ENCODE data around the gene MARCKS.

The MARCKS gene, protein sequence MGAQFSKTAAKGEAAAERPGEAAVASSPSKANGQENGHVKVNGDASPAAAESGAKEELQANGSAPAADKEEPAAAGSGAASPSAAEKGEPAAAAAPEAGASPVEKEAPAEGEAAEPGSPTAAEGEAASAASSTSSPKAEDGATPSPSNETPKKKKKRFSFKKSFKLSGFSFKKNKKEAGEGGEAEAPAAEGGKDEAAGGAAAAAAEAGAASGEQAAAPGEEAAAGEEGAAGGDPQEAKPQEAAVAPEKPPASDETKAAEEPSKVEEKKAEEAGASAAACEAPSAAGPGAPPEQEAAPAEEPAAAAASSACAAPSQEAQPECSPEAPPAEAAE

GRCh38 chr6:113856625-113857555 is at the start of gene MARCKS:
TSS of gene MARCKS (plus strand) at chr6:113857345. CDS start at chr6:113857746, 401 bp downstream.
- DNase-seq = peak; percentile 24 to 83

DNA sequence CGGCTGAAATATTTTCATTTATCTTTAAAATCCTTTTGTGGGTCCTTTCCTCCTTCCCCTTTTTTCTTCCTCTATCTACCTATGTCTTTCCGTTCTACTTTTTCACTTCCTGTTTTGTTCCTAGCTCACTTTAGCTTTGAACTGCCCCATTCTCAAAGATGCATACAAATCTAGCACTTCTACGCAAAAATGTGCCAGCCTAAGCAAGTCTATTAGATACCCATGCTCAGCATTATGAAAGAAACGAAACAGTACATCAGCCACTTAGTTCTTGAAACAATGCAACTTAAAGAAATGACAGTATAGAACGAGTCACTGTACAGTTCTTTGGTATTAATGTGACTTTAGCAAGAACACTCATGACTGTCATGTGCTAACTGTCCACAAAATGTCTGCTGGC is 47.3 kb upstream of the MARCKS start:
- no peak for DNase-seq

DNA sequence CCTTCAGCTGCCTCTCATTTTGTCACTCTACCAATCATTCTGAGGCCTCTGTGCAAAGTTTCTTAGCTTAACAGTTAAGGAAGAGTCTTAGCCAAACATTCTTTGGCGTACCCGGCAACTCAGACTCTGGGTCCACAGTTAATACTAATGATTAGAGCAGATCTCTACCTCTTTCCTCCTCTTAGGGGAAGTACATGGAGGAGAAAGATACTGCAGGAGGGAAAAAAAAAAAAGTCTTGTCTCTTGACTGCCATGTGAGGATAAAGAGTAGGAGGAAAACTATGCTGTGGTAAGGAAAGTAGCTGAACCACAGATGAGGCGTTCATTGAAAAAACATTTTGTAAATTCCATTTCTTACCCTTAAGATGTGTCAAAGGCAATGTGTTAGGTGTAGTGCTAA is 44.0 kb upstream of the MARCKS start:
- no peak for DNase-seq

- DNase-seq = no peak
Observed at GRCh38 chr6:113818578-113818977, 38.6 kb upstream of the MARCKS start.

- DNase-seq = no peak
Observed at GRCh38 chr6:113819169-113819830, 37.8 kb upstream of the MARCKS start.

DNA sequence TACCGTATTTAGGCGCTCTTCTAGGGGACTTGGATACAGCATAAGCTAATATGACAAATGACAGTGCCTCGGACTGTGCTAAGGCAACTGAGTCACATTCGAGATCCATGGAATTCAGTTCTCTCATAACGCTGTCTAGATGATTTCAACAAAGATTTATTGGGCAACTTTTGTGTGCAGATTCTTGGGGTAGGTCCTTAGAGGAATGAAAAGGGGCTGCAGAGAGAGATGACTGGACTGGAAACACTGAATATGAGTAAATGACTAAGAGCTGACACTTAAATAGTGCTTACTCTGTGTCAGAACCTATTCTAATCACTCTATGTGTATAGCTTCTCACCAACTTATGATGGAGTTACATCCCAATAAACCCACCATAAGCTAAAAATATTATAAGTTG is 36.4 kb upstream of the MARCKS start:
- no peak for DNase-seq

DNA sequence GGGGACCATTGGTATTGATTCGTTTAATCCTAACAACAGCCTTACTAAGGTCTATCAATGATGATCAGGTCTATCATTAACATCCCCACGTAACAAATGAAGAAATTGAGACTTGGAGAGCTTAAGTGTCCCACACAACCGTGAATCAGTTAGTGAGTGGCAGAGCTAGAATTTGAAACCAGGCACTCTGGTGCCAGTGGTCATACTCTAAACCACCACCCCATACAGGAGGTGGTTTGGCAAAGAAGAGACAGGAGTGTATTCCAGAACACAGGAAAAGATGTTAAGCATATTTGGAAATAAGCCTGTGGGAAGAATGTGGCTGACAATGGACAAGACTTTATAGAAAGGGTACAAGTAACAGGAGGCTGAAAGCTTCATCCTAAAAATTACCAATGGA is 35.7 kb upstream of the MARCKS start:
- no peak for DNase-seq

DNA sequence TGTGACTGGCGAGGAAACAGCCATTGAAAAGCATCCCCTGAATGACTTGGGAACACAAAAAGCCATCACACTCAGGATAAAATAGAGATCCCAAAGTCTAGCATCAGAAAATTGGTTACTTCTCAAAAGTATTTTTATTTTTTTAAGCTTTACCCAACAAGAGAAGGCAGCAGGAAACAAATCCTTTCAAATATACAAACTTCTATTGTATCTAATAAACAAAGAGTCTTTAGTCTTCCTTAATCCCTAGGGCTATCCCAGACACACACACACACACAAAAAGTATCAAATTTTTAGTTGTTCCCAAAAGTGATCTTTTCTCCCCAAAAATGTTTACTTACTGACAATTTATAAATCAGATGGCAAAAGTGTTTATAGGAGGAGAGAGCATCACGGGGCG is 33.2 kb upstream of the MARCKS start:
- no peak for DNase-seq

DNA sequence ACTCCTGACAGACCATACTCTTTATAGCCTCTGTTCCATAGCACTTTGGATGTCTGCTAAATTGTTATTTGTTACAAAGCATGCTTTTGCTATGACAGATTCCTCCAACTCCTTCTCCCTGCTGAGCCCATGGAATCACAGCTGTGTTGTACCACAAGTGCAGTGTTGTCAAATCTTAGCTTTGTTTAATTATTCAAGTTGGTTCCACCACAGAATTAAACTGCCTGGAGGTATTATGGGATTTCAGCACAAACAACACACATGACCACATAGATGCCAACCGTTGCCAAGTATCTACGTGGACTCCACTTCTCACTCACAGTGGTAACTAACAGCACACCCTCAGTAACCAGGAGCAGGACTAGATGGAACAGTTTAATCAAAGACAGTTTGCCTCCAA is 32.7 kb upstream of the MARCKS start:
- DNase-seq = no peak

GRCh38 chr6:113824866-113825265 is 32.3 kb upstream of the MARCKS start:
- DNase-seq = no peak

DNA sequence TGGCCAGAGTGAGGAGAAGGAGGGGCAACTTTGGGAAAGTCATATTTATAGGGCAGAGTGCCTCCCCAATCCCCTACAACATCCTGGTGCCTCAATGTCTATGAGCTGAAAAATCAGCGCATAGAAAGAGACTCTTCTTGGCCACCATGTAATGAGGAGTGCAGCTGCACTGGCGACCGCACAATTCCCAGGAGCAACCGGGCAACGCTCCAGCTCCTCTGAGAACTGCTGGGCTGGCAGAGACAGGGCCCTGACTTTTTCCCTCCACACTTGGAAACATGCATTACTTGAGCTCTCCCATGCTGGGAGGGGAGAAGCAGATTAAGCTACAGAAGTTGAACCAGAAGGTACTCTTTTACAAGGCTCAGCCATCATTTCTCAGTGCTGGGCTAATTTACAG is 31.4 kb upstream of the MARCKS start:
- no peak for DNase-seq

DNA sequence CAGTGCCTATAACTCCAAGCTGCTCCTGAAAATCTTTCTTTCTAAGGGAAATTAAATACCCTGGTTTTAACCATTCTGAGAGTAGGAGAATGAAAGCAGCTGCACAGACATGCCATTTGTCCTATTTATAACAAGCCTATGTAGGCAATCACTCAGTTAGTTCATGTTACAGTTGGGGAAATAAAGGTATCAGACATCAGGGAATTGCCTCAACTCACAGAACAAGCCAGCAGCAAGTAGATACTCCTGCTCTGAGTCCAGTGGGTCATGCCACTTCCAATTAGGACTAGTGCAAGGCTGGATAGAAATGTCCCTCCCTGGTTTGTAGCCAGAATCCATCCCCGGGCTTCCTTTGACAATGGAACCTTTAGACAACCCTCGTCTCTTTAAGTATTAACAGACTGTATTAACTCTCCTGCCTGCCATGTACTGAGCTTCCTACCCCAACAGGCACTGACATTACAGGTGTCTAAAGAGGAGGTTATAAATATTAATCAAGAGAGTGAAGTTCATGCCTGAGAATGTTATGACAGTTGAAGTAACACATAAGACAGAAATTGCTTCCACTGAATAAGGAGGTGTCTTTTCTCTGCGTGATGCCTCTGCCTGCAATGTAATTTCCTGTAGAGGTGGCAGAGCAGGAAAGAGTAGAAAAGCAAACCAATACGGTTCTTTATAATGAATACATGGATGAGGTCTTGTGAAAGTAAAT is 28.0 kb upstream of the MARCKS start:
- no peak for DNase-seq

DNA sequence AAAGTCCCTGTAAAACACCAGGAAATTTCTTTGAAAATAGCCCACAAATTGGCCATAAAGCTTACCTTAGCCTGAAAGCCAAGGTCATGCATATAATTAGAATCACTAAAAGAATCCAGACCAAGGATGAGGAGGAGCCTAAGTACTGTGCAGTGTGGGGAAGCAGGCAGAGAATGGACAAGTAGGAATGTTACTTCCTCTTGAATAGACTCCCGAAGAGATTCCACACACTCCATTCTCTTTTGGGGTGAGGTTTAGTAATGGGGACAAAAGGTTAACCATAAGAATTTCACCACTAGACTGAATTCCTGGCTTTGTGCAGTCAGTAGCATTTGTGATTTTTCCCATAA is 27.5 kb upstream of the MARCKS start:
- no peak for DNase-seq

DNA sequence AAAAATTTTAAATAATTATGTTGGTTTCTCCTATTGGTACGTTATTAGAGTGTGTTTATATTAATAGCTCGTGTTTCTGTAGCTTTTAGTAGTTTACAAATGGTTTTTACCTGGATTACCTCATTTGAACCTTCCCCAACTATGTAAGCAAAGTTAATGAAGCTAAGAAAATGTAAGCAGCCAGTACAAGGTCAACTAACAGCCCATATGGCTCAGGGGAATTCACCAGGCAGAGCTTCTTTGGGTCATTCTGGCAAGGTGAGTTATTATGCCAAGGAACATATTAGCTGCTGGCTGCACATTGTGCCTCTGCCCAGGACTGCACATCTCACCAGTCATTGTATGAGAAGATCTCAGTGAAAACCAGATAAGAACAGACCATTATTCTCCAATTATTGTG is 27.0 kb upstream of the MARCKS start:
- no peak for DNase-seq

DNA sequence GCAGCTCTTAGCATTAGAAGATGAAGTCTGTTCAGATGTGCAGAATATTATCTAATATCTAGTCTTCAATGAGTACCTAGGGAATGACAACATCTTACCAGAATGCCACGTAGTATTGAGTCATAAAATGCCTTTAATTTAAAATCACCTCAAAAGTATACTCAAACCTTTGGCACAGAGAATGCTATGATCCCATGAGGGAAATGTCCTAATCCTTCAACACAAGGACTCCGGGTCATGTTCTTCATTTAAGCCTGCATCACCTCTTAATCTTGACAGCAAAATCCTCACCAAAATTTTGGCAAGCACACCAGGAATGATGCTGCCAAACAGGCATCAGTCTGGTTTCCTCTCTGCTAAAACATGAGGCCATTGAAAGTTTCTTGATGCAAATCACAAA is 23.6 kb upstream of the MARCKS start:
- DNase-seq = no peak

DNA sequence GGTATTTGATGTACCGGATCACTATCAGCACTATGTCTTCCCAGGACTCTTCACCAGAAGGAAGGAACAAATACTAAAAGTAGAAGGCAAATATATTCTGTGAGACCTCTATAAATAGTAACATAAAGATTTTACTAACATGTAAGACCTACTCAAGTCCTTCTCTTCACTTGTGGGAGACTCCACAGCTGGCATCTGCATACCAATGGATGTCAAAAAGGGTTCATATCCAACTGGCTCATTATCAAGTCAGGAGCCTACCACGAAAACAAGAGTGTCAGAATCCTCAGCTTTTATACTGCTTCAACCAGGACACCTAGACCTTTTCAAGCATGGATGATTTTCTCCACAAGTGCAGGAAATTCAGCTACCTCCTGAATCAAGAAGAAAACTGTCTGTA is 20.0 kb upstream of the MARCKS start:
- no peak for DNase-seq

DNA sequence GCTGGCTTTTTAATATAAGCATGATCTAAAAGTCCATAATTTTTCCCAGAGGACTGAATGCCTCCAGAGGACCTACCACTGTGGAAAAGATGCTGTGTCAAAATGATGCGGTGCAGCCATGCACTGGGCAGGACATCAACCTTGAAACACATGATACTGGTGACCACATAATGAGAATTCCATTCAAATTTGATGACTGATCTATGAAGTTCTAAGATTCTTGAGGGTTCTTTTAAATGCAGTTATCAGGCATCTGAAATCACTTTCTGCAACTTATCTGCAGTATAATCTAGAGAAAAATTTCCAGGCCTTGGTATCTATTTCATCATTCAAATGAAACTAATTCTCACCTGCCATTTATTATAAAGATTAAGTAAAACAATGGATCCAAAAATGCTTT is 15.0 kb upstream of the MARCKS start:
- DNase-seq = no peak

DNA sequence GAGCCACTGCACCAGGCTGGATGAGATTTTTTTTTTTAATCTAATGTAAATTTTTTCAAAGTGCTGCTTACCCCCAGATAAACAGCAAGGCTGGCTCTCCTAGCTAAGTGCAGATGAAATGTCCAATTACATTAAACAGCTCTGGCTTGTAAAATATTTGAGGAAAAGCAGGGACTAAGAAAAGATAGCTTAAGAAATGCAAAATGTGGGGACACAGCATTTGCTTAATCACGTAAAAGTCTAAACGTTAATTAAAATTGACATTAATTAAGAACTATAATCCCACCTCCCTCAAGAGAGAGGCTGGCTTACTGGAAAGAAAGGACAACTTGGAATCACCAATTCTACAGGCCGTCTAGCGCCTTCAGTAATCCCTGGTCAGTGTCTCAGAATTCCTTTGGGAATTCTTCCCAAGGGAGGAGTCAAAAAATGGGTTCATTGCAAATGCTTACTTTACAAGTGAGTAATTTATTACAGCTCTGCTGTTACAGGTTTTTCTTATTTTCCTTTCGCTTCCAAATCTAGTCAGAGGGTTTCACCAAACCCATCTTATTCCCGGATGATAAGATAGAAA is 13.6 kb upstream of the MARCKS start:
- DNase-seq = no peak

DNA sequence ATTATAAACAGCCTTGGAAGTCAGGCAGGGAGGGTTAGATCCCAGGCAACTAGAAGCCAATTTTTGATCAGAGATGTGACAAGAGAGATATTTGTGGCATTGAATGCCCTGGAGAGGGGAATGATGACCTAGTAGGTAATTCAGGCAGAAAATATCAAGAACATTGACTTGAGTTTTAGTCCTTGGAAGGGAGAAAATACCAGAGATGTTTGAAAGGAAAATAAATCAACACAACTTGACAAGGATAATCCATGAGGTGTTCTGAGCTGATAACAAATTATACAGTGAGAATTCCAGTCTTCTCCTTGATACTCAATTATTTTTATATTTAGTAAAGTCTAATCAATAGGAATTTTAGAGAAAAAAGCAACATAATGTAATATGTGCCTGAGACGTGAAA is 10.6 kb upstream of the MARCKS start:
- no peak for DNase-seq

DNA sequence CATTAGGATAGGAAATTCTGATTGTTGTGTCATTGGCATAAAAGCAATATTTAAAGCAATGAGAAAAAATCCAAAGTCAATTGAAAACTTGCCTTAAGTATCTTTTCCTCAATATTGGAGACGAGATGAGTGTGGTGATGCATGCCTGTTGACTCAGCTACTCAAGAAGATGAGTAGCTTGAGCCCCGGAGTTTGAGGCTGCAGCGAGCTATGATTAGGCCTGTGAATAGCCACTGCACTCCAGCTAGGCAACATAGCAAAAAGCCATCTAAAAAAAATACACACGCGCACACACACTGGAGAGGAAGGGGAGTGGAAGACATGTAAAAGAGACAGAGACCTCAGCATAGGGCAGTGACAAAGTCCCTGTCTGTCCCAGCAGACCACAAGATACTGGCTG is 9.7 kb upstream of the MARCKS start:
- no peak for DNase-seq

DNA sequence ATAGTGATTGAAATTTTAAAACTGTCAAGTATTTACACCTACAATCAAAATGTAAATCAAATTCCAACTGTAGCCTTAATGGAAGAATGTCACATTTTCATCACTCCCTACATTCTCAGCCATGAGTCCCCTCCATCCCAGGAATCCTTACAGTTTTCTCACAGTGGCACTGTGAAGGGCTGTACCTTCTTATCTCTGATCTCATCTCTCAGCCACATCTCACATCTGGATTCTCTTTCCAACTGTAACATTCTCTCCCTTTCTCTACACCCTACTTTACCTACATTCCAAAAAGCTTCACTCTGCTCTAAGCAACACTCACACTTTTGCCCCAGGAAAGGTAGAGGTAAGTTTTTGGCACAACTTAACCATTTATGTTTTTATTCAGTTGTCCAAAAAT is 8.9 kb upstream of the MARCKS start:
- no peak for DNase-seq

DNA sequence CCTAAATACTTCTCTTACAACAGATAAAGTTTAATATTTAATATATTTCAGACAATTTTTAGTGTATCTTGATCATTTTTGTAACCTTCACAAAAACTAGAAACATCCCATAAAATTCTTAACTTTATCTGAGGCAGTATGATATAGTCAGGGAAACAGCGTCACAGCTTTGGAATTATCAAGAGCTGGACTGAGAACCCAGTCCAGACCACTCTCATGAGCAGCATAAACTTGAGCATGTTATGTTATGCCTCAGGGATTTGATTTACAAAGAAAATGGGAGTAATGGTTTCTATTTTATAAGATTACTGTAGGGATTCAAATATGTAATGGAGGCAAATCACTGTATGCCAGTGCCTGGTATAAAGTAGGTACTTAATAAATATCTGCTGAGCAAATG is 8.3 kb upstream of the MARCKS start:
- no peak for DNase-seq

DNA sequence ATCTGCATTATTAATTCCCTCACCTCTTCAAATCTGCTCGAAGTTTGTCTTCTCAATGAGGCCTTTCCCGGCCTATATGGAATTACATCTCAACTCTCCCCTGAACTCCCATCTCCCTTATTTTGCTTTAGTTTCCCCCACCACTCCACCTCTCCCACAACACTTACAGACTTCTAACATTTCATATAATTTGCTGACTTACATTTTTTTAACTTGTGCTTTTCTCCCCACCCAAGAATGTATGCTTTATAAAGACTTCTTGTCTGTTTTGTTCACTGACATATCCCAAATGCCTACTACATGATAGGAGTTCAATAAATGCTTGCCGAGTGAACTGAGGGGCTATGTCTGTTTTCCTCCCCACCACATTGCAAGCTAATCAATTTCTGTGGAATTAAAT is 3.9 kb upstream of the MARCKS start:
- DNase-seq = no peak
